ENCODE data around the gene MPRIP. TPM values are rescaled to one million over a fixed set of nuclear protein-coding genes. Genes with fewer than 3 reads are reported as not detected.
"Not testable (repeated sequence)": the region's sequence is repeated elsewhere in the genome, so short reads cannot be mapped to it uniquely, and the experiment has no call there.

MPRIP gene
- total RNA-seq, 1 donor from 2014 or later, result 423 TPM

- DNase-seq (ENCODE audit: low spot score), result no peak
These were observed 141.5 kb downstream of the MPRIP start for GRCh38 chr17:17183744-17184143.

GRCh38 chr17:17184985-17185757, 142.9 kb downstream of the MPRIP start:
- not testable (repeated sequence) for DNase-seq (ENCODE audit: low spot score)

GRCh38 chr17:17186051-17186450, 143.8 kb downstream of the MPRIP start:
- no peak for DNase-seq (ENCODE audit: low spot score)

- DNase-seq (ENCODE audit: low spot score), result no peak
These were observed 144.6 kb downstream of the MPRIP start for GRCh38 chr17:17186551-17187505.

- no peak for DNase-seq (ENCODE audit: low spot score)
These were observed 146.3 kb downstream of the MPRIP start for GRCh38 chr17:17188586-17188985.

- DNase-seq (ENCODE audit: low spot score), result no peak
These were observed 147.3 kb downstream of the MPRIP start for GRCh38 chr17:17189559-17189958.

GRCh38 chr17:17190188-17190587, 147.9 kb downstream of the MPRIP start:
- no peak for DNase-seq (ENCODE audit: low spot score)

- DNase-seq (ENCODE audit: low spot score), result no peak
These were observed 149.1 kb downstream of the MPRIP start for GRCh38 chr17:17191346-17191792.

- no peak for DNase-seq (ENCODE audit: low spot score)
These were observed 149.7 kb downstream of the MPRIP start for GRCh38 chr17:17191961-17192381.

- not testable (repeated sequence) for DNase-seq (ENCODE audit: low spot score)
These were observed 153.2 kb downstream of the MPRIP start for GRCh38 chr17:17195466-17195865.

GRCh38 chr17:17196776-17197175, 154.5 kb downstream of the MPRIP start:
- DNase-seq (ENCODE audit: low spot score), result no peak

- DNase-seq (ENCODE audit: low spot score), result no peak
These were observed 156.0 kb downstream of the MPRIP start for GRCh38 chr17:17198281-17198680.

- DNase-seq (ENCODE audit: low spot score), result no peak
These were observed 158.1 kb downstream of the MPRIP start for GRCh38 chr17:17200311-17200710.

GRCh38 chr17:17200831-17201230, 158.6 kb downstream of the MPRIP start:
- DNase-seq (ENCODE audit: low spot score), result no peak

GRCh38 chr17:17201271-17201670, 159.0 kb downstream of the MPRIP start:
- DNase-seq (ENCODE audit: low spot score), result no peak

- no peak for DNase-seq (ENCODE audit: low spot score)
These were observed 159.7 kb downstream of the MPRIP start for GRCh38 chr17:17201907-17202306.

- no peak for DNase-seq (ENCODE audit: low spot score)
These were observed 161.0 kb downstream of the MPRIP start for GRCh38 chr17:17203173-17203730.

- DNase-seq (ENCODE audit: low spot score), result peak; percentile 60
These were observed 161.9 kb downstream of the MPRIP start for GRCh38 chr17:17204041-17204591.

- no peak for DNase-seq (ENCODE audit: low spot score)
These were observed 162.5 kb downstream of the MPRIP start for GRCh38 chr17:17204635-17205231.

GRCh38 chr17:17205368-17206123, 163.3 kb downstream of the MPRIP start:
- peak; percentile 64 for DNase-seq (ENCODE audit: low spot score)

All from ureter (tissue), 1 donor.